ENCODE measurements around the gene MINK1.
"Not testable (repeated sequence)": the region's sequence is repeated elsewhere in the genome, so short reads cannot be mapped to it uniquely, and the experiment has no call there.

The MINK1 gene

DNA sequence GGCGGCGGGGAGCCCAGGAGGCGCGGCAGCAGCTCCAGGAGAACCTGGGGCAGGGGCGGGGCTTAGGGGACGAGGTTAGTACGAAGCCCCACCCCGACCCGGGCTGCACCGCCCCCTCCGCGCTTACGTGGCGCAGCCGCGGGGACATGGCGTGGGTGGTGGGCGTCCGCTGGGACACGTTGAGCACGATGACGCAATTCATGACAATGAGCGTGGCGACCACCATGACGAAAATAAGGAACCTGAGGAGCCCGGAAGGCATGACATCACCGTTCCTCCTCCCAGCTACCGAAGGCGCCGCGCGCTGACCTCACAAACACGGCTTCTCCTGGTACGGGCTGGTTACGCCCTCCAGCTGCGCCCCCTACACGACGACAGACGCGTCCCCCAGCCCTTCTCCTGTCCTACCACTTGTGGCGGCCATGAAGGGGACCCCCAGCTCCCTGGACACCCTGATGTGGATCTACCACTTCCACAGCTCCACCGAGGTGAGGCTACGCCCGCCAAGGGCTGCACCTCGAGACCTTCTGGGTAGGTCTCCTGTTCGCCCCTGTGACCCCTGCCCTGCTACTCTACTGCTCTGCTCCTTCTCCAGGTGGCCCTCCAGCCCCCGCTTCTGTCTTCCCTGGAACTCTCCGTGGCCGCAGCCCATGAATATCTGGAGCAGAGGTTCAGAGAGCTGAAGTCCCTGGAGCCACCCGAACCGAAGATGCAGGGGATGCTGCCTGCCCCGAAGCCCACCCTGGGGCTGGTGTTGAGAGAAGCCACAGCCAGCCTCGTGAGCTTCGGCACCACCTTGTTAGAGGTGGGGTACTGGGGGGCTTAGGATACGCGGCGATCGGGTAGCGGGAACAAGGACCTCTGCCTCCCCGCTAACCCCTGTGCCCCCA is 66.4 kb downstream of the MINK1 start, which contains the start of gene C17orf107:
Gene C17orf107, plus strand, starts transcription at position 196 of the 890 bp plus-strand sequence. Its CDS starts 227 bp downstream, at position 423.
- peak; percentile 67 for DNase-seq (ENCODE audit: low read depth)

DNA sequence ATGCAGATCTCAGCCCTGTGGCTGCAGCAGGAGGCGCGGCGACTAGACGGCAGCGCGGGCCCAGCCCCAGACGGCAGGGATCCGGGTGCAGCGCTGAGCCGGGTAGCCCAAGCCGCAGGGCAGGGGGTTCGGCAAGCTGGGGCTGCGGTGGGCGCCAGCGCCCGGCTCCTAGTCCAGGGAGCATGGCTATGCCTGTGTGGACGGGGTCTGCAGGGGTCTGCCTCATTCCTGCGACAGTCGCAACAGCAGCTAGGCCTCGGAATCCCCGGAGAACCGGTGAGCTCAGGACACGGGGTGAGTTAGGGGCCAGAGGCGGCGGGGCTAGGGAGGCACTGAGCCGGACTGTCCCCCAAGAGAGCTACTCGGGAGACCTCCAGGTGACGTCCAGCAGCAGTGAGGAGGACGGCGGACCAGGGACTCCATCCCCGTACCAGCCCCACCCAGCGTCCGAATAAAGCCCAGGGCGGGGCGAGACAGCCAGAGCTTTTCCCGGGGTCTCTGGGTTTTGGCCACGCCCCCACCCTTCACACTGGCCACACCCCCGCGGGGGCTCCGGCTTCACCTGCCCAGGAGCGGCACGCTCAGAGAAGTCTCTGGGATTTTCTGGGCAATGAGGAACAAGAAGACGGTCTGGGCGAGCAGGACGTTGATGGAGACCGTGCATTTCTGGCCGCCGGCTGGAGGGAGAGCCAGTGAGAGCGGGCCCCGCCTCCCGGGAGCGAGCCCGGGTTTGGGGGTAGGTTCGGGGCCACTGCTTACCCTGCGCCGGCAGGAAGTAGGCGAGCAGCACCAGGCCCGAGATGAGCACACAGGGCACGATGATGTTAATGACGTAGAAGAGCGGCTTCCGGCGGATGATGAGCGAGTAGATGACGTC is 67.3 kb downstream of the MINK1 start:
- no peak for DNase-seq (ENCODE audit: low read depth)

- DNase-seq (ENCODE audit: low read depth) = no peak
These were observed 68.0 kb downstream of the MINK1 start for GRCh38 chr17:4901108-4901647.

DNA sequence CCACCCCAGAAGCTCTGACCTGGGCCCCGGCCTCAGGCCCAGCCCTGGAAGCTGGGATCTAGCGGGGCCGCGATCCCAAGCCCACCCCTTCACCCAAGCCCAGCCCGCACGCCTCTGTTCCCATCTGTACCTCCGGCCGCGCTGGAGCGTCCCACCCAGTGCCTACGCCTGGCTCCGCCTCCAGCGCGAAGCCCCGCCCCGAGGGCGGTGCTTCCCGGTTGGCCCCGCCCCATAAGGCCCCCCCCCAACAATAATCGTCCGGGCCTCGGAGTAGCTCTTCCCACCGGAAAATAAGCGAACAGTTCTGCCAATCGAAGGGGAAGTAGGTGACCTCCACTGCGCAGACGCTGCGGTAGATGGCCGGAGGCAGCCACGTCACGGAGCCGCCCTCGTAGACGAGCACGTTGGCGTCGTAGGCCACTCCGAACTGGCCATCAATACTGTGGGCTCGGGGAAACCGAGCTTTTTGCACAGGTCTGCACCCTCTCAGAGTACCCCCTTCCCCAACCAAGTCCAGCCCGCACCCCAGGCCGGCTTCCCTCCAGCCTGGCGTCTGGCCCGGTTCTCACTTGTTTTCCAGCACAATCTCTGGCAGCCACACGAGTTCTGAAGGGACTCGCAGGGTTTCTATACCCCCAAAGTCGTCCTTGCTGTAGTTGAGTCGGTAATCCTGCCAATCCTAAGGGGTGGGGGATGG is 68.7 kb downstream of the MINK1 start:
- DNase-seq (ENCODE audit: low read depth) = no peak

- no peak for DNase-seq (ENCODE audit: low read depth)
These were observed 69.4 kb downstream of the MINK1 start for GRCh38 chr17:4902540-4902939.

DNA sequence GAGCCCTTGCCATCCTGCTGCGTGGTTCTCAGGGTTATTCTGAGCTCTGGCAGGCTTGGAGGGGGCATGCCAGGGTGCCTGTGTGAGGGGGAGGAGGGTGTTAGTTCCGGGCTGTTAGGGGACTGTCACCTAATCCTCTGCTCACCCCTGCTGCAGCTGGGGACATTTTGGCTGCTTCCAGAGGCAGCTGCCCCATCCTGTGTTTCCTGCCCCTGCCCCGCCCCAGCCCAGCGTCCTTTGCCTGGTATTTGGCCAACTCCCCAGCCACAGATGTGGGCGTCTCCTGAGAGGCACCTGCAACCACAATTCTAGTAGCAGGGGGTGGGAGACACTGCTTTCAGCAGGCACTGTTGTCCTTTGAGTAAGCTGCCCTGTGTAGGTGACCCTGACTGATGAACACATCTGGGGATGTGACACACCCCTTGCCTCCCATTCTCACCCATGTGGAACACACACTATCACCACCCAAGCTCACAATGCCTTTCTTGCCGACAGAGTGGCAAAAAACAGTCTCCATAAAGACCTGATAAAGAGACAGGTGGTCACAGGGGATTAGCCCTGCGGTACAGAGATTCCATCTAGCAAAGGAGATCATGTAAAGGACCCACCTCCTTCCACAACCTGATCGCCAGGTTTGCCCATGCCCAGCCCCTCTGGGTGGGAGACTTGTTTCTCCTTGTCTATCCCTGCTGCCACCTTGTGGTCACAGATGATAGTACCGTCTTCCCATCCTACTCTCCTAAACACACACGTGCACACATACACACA is 70.1 kb downstream of the MINK1 start, which contains the start of gene CHRNE:
Gene CHRNE, minus strand, starts transcription at position 48 of the 768 bp plus-strand sequence. Its CDS starts 35 bp downstream, at position 13.
- DNase-seq (ENCODE audit: low read depth) = peak; percentile 57

DNA sequence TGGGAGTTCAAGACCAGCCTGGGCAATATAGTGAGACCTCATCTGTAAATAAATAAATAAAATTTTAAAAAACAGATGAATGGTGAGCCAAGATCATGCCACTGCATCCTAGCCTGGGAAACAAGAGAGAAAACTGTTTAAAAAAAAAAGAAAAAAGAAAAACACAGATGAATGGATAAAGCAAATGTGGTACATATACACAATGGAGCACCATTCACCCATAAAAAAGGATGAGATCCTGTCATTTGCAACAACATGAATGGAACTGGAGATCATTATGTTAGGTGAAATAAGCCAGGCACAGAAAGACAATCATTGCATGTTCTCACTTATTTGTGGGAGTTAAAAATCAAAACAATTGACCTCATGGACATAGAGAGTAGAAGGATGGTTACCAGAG is 73.5 kb downstream of the MINK1 start:
- DNase-seq (ENCODE audit: low read depth) = not testable (repeated sequence)

DNA sequence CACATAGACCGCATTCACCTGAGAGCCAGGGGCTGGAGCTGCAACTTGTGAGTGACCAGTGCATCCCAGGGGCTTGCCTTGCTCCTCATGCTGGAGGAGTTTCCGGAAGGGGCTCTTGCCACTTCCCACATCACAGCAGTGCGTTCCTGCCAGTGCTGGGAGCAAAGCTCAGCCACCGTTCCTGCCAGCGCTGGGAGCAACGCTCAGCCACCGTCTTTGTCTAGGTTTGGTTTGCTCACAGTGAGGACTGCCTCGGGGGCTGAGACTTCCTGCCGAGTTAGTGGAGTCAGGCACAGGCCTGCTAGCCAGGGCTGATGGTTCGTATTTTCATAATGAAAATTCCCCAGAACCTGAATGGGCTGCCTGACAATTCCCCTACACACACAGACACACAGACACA is 75.2 kb downstream of the MINK1 start:
- no peak for DNase-seq (ENCODE audit: low read depth)

DNA sequence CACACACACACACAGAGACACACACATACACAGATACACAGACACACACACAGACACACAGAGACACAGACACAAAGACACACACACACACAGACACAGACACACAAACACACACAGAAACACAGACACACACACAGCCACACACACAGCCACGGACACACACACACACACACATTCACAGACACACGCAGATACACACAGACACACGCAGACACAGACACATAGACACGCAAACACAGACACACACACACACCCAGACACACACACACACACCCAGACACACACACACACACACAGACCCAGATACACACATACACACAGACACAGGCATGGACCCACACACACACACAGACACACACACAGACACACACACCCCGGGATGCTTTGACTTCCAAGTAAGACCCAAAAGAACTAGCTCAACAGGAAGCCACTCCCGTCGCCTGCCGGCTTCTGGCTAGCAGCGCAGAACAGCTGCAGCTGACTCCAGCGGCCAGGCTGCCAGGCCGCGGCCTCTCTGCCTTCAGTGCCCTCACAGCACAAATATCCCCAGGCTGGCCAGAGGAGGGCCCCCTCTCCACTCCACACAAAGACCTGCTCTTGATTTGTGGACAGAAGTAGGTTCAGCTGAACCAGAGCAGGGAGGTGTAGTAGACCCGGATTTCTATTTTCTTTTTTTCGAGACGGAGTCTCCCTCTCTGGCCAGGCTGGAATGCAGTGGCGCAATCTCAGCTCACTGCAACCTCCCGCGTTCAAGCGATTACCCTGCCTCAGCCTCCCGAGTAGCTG is 75.8 kb downstream of the MINK1 start:
- peak; percentile 93 for DNase-seq (ENCODE audit: low read depth)

DNA sequence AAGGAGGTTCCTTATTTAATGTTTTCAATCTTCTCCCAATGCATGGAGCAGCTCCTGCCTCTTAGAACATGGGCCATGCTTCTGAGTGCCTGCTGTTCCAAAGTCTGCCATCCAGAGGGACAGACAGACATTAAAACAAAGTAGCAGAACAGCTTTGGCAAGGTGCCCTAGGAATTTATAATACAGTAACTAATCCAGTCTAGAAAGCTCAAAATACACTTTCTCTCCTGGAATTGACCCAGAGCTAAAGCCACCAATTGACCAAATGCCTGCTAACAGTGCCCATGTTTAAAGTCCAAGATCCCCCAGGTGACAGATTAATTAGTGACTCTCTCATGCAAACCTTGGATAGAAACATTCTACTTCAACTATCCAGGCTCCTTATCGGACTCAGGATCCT is 80.9 kb downstream of the MINK1 start:
- DNase-seq (ENCODE audit: low read depth) = no peak

- not testable (repeated sequence) for DNase-seq (ENCODE audit: low read depth)
These were observed 81.4 kb downstream of the MINK1 start for GRCh38 chr17:4914551-4914950.

DNA sequence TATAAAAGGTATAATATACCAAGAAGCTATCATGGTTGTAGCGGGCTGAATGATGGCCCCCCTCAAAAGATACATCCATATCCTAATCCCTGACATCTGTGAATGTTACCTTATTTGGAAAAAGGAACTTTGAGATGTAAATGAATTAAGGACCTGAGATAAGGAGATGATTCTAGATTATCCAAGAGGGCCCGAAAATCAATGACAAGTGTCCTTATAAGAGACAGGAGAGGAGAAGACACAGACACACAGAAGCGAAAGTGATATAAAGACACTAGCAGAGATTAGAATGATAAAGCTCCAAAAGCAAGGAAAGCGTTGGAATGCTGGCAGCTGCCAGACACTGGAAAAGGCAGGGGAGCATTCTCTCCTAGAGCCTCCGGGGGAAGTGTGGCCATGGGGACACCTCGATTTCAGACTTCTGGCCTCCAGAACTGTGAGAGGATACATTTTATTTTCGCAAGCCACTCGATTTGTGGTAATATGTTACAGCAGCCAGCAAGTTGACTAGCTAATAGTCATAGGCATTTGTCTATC is 86.4 kb downstream of the MINK1 start:
- DNase-seq (ENCODE audit: low read depth) = no peak

GRCh38 chr17:4920351-4921048 is 87.4 kb downstream of the MINK1 start:
- peak; percentile 50 for DNase-seq (ENCODE audit: low read depth)

- DNase-seq (ENCODE audit: low read depth) = no peak
These were observed 88.2 kb downstream of the MINK1 start for GRCh38 chr17:4921320-4921719.

- not testable (repeated sequence) for DNase-seq (ENCODE audit: low read depth)
These were observed 93.6 kb downstream of the MINK1 start for GRCh38 chr17:4926577-4927335.

DNA sequence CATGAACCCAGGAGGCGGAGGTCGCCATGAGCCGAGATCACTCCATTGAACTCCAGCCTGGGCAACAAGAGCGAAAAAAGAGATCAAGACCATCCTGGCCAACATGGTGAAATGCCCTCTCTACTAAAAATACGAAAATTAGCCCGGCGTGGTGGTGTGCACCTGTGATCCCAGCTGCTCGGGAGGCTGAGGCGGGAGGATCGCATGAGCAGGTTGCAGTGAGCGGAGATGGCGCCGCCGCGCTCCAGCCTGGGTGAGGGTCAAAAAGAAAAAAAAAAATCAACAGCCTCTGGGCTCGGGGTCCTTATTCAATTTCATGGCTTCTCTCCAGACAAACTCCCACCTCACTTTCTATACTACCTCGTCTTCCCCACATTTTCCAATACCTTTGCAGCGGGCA is 95.7 kb downstream of the MINK1 start:
- DNase-seq (ENCODE audit: low read depth) = no peak

- no peak for DNase-seq (ENCODE audit: low read depth)
These were observed 98.8 kb downstream of the MINK1 start, which contains the start of gene GP1BA for GRCh38 chr17:4931963-4932362. Gene GP1BA (plus strand): TSS chr17:4932277. CDS start chr17:4932605, 328 bp downstream.

- no peak for DNase-seq (ENCODE audit: low read depth)
These were observed 99.6 kb downstream of the MINK1 start for GRCh38 chr17:4932756-4933155.

All from fibroblast of gingiva (primary cell).